Pancreas (tissue), 10 donors: Measurements from ENCODE around the gene AFDN. TPM values are rescaled to one million over a fixed set of nuclear protein-coding genes. Genes with fewer than 3 reads are reported as not detected.
A peak's percentile ranks its signal among the peaks of the same experiment; 100 is the strongest.

Experiments used
- ATAC-seq, 4 donors: fragments of 200-7000 bp; cut with Tn5 transposase; one replicate each; pipeline versions ENCODE4 v1.8.0 to v1.9.1; 2020; ENCODE audit warnings: mild to moderate bottlenecking in 4 of 4, moderate library complexity in 4 of 4
- DNase-seq, 6 donors: peaks; one replicate each; pipeline ENCODE4 v3.0.0-alpha.2; 2020
- FAIRE-seq: peaks from 2 replicates; lab custom pipeline; 2012; peaks lifted over from hg19 to GRCh38; lab: Jason Lieb, UNC
- H3K27ac ChIP-seq, 4 donors: fragments of 200-600 bp; sonication (generic); 1 replicate in 3 of 4; 2 replicates in 1 of 4; pipeline versions ENCODE4 v1.5.0 to v1.8.0; 2020
- H3K27me3 ChIP-seq, 4 donors: fragments of 200-600 bp; one replicate each; pipeline ENCODE4 v1.8.0; 2021
- H3K36me3 ChIP-seq, 3 donors: fragments of 200-600 bp; sonication (generic) in 1 of 3; one replicate each; pipeline versions ENCODE4 v1.5.0 to v1.8.0; 2020 to 2021
- H3K4me1 ChIP-seq, 3 donors: fragments of 200-600 bp; one replicate each; pipeline ENCODE4 v1.8.0; 2021
- H3K4me3 ChIP-seq, 4 donors: fragments of 200-600 bp; sonication (generic) in 2 of 4; one replicate each; pipeline versions ENCODE4 v1.5.0 to v1.8.0; 2020 to 2021
- H3K9me3 ChIP-seq, 4 donors: fragments of 200-600 bp; one replicate each; pipeline ENCODE4 v1.8.0; 2021
- WGBS, 2 donors: extraction: QIAGEN DNeasy Blood & Tissue Kit; methylation state at CpG; one replicate each; pipeline ENCODE4 v1.1.7; 2013; 5-methylcytosine and 5-hydroxymethylcytosine counted together
- intact Hi-C, 3 donors: fragments of 100-400 bp; cut with DNase I; formaldehyde crosslinking; loops; one replicate each; pipeline versions ENCODE4 v1.11.1 to v1.14.2; 2022
- polyA plus RNA-seq, 2 donors: library from polyadenylated mRNA; stranded (reverse); fragments of 200-250 nt; gene quantifications; one replicate each; pipeline ENCODE4 v1.2.3, GENCODE V29; 2013
- total RNA-seq, 6 donors: library from RNA; stranded (reverse); fragmentation: NEBNext Ultra II Directional in 4 of 6; extraction: Animal tissue kit (Norgen Biotek cat#: 25700) in 4 of 6; gene quantifications; one replicate each; pipeline versions ENCODE4 v1.2.1 to v1.2.4, GENCODE V29; 2021 to 2023
- TF ChIP-seq, protein P1 (sequence below), 4 donors: fragments of 200-600 bp; sonication (generic) in 3 of 4; IDR thresholded peaks; one replicate each; pipeline versions ENCODE4 v1.5.0 to v1.8.0; 2021; ENCODE audit warnings: antibody characterized with exemption in 4 of 4
- donor health status: healthy with polysubstance abuse.
- donor health status: DM: no; HTN: no; CAD: no; lungs with moderate emphysema.
- donor health status: DM: no; HTN: no; CAD: no.
- donor health status: control.
- donor health status: control.
- donor health status: Bipolar disorder and iron deficiency.
- donor health status: DM: yes; HTN: yes; CAD: no.
- donor health status: DM: no; HTN: no; CAD: no.
- donor health status: DM: no; HTN: no; CAD: no.
- donor health status: DM: yes; HTN: yes; CAD: no.

AFDN gene
- total and polyA plus RNA-seq, 8 donors: 55.2 to 122 (median 73.3) TPM

DNA sequence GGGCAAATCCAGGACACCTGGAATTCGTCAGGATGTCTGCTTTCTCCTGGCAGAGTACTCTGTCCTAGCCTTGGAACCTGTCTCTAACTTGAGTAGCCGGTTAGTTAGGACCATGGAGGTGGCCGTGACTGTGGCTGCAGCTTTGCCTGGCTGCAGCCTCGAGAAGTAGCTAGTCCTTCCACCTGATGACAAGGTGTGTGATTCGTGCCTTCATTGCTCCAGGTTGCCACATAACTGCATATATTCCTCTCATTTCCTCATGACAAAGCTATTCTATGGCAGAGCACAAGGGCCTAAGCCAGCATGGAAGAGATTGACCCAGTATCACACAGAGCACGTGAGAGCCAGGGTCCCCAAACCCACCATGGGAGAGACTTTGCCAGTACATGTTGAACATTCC is 130.9 kb downstream of the AFDN start:
- ATAC-seq: peak in 2 of 4 donors; percentile 16 to 18
- no peak for DNase-seq
- FAIRE-seq: no peak
- TF ChIP-seq, protein P1, sequence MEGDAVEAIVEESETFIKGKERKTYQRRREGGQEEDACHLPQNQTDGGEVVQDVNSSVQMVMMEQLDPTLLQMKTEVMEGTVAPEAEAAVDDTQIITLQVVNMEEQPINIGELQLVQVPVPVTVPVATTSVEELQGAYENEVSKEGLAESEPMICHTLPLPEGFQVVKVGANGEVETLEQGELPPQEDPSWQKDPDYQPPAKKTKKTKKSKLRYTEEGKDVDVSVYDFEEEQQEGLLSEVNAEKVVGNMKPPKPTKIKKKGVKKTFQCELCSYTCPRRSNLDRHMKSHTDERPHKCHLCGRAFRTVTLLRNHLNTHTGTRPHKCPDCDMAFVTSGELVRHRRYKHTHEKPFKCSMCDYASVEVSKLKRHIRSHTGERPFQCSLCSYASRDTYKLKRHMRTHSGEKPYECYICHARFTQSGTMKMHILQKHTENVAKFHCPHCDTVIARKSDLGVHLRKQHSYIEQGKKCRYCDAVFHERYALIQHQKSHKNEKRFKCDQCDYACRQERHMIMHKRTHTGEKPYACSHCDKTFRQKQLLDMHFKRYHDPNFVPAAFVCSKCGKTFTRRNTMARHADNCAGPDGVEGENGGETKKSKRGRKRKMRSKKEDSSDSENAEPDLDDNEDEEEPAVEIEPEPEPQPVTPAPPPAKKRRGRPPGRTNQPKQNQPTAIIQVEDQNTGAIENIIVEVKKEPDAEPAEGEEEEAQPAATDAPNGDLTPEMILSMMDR (IDR thresholded peaks at IDR 0.05): no peak
- Histone ChIP-seq H3K27ac (no peak overlapping the region), H3K36me3 (peaks cover 0 to 8% (median 0%) of the 10 kb centered on the region in 3 donors), H3K4me3 (no peak overlapping the region), H3K9me3 (no peaks in the 10 kb centered on the region), H3K27me3 (no peaks in the 10 kb centered on the region), H3K4me1 (peaks cover 11 to 13% (median 12%) of the 10 kb centered on the region in 3 donors)
- 91 to 93% methylated on average over 6 of the region's 6 CpGs for WGBS, 2 donors
- intact Hi-C loops: no loop called here

DNA sequence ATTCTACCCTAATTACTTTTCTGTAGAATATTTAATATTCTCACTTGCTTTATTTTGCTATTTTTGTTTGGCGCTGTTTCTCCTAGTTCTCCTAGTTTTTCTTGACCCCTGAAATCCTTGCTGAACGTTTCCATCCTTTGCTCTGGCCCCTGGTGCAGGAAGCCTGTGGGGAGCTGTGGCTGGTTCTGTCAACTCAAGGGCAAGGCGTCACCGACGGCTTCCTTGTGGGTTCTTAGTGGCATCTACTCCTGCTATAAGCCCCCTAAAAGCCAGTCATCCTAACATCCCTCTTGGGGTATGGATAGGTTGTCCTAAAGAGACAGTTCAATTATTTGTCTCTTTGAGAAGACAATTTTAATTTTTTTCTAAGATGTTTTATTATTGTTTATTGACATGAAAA is 133.9 kb downstream of the AFDN start:
- WGBS, 2 donors: 85 to 92% methylated on average over 5 of the region's 5 CpGs
- peaks cover 0 to 8% (median 0%) of the 10 kb centered on the region in 3 donors for H3K36me3 ChIP-seq
- FAIRE-seq: no peak
- no peak overlapping the region for H3K4me3 ChIP-seq
- H3K9me3 ChIP-seq: no peaks in the 10 kb centered on the region
- no peak for DNase-seq
- TF ChIP-seq, protein P1 (IDR thresholded peaks at IDR 0.05): no peak
- no peak overlapping the region for H3K27ac ChIP-seq
- peaks cover 18 to 35% (median 34%) of the 10 kb centered on the region in 3 donors for H3K4me1 ChIP-seq
- ATAC-seq: no peak
- H3K27me3 ChIP-seq: no peaks in the 10 kb centered on the region
- intact Hi-C loops: no loop called here

DNA sequence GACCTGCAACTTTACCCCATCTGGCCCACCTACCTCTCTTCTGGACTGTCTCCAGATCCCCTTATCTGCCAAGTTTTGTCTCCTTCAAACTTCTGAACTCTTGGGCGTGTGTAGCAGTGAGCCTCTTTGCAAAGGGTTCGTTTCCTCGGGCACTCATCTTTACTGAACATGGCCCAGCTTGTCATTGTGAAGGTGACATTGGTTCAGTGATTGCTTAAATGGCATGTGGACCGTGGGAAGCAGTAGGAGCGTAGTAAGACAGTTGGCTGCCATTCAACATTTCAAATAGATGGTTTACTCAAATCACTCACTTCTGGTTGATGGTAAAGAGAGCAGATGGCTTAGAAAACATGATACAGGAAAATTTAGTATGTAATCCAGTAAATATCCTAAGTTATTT is 136.0 kb downstream of the AFDN start:
- ATAC-seq (no peak), FAIRE-seq (no peak), DNase-seq (no peak)
- H3K9me3 ChIP-seq: no peaks in the 10 kb centered on the region
- TF ChIP-seq, protein P1 (IDR thresholded peaks at IDR 0.05): no peak
- H3K4me1 ChIP-seq: peaks cover 25 to 41% (median 35%) of the 10 kb centered on the region in 3 donors
- intact Hi-C loops: no loop called here
- WGBS, 2 donors: 51 to 56% methylated on average over 5 of the region's 5 CpGs
- H3K27me3 ChIP-seq: no peaks in the 10 kb centered on the region
- peaks cover 0 to 30% (median 0%) of the 10 kb centered on the region in 3 donors for H3K36me3 ChIP-seq
- H3K4me3 ChIP-seq: no peak overlapping the region
- H3K27ac ChIP-seq: no peak overlapping the region

DNA sequence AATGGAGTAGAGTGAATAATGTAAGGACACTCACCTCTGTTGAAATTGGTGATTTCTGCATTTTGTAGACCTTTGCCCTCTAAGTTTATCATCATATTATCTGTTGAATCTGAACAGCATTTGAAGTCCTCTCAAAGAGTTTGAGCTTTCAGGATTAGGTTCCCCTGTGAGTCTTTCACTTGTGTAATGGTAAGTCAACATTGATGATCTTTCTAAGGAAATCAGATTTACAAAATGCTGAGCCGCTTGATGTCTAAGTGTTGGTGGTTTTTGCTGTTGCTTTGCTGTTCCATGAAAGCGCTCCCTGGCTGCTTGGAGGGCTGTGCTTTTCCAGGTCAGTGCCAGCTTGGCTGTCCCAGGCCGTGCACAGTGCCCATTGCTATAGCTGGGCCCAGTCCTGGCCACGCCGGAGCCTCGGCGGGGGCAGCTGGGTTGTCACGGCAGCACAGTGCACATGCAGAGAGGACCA is 136.9 kb downstream of the AFDN start:
- TF ChIP-seq, protein P1 (IDR thresholded peaks at IDR 0.05): no peak

More for the DNA sequence above, 136.9 kb downstream of the AFDN start:
- peak in 2 of 4 donors; percentile 24 to 33 for ATAC-seq
- Histone ChIP-seq H3K36me3 (peaks cover 0 to 35% (median 6%) of the 10 kb centered on the region in 3 donors), H3K27me3 (no peaks in the 10 kb centered on the region), H3K9me3 (no peaks in the 10 kb centered on the region), H3K4me3 (no peak overlapping the region), H3K4me1 (peaks cover 25 to 41% (median 35%) of the 10 kb centered on the region in 3 donors), H3K27ac (peak overlapping the region in 2 of 4 donors; percentile 50 to 60)
- no peak for DNase-seq
- intact Hi-C loops: no loop called here
- 93 to 95% methylated on average over 8 of the region's 8 CpGs for WGBS, 2 donors
- FAIRE-seq: no peak
